ENCODE results near the gene FNIP1.
"Not testable (repeated sequence)": the region's sequence is repeated elsewhere in the genome, so short reads cannot be mapped to it uniquely, and the experiment has no call there.

Gene FNIP1

DNA sequence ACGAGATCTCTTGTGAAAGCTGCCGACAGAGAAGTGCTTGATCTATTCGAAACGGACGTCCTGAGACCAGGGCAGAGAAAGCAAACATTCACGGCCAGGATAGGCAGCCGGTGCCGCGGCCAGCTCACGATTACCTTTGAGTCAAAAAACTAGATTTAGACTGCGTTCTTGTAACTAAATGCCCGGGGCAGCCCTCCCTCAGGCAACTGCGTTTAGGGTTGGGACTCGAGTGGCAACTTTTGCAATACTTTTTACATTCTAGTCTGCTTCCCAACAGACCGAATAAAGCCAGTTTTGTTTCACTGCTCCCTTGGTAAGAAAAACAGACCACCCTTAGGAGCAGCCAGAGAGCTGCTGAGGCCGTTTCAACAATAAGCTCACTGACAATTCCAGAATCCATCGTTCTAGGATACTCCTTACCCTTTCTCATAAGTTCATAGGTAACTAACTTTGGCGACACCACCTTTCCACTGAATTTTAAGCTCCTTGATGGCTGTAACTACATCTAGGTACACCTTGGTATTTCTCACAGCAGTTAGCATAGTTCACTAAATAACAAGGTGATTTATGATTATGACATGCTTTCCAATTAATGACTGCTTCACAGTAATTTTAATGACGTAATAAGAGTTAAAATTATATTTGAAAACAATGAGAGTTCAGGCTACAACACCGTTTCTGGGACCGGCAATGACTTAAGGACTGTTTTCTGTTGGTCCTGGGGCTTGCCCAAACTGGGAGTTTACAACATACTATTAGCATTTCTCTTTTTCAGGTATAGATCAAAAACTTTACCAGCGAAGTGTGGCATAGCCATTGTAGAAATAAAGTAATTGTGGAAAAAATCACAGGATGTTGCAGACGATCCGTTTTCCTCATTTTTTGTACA lies 160.9 kb downstream of the FNIP1 start:
- DNase-seq (ENCODE audit: low spot score), result peak; percentile 56

DNA sequence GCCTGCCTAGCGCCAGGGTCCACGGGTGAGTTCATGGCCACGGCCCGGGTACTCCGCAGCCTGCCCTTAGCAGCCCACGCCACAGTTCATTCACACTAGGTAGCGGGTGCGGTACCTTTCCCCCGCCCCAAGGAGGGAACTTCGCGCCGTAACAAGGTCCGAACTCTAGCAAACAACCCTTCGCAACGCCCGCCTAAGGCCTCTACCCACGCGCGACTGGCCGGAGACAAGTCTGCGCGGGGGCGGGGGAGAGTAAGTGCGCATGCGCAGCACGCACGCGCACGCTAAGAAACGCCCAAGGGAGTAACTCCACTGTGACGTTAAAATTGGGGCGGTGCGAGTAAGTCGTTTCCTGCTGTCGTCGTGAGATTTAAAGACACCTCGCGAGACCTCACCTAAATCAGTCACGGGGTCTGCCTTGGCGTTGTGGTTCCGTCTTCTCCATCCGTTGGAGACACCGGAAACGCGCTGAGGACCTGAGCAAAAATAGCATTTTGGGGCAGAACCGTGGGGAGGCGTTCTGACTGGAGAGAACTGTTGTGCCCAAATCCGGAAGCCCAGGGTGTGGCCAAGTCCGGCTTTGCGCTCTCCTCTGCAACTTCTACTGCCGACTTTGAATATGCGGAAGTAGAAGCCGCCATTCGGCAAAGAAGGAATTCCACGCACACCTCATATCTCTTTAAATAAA lies 161.7 kb downstream of the FNIP1 start, which contains the start of gene RAPGEF6:
RAPGEF6 (minus strand) TSS at position 234 of the 688 bp plus-strand sequence; CDS start at position 35, 199 bp downstream.
- DNase-seq (ENCODE audit: low spot score), result peak; percentile 100

DNA sequence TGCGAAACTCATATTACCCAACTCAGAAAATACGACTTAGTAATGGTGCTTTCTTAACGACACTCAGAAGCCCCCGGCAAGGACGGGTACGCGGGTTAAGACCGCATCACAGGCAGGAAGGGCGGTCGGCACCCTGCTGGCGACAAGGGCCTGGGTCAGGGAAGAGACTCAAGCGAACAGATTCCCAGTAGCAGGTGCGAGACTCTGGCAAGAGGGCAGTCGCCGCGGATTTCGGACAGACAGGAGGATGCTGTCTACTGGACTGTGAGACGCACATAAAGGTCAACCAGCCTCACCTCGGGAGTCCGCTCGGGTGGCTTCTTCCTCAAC lies 162.2 kb downstream of the FNIP1 start:
- DNase-seq (ENCODE audit: low spot score), result peak; percentile 75

DNA sequence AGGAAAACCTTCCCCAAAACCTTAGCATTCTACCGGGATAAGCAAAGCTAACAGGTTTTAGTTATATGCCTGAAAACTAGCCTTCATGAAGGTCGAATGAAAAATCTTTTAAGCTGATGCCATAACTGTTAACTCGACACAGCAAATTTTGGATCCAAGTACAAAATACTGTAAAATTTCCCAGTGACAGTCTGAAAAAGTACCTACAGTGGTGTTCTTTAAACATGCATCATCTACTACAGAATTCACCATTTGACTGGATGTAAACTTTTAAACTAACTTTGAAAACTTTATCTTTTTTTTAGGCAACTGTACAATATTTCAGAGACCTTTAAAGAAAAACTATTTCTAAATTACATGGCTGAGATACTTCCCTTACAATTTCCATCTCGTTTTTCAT lies 162.6 kb downstream of the FNIP1 start:
- DNase-seq (ENCODE audit: low spot score), result no peak

DNA sequence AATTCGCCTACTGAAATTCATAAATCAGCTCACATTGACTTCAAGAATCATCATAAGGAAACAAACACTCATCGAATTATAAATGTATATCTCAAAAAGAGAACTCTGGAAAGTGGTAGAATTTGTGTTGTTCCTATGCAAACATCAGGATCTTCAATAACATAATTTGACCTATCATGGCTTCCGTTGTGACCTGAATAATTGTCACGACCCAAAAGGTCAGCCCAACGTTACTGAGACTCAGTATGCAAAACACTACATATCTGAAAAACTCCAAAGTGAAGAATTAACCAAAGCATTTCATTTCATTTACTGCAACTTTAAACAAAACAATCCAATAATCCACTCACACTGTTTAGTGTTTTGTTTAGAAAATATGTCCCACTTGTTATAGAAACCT lies 163.0 kb downstream of the FNIP1 start:
- no peak for DNase-seq (ENCODE audit: low spot score)

DNA sequence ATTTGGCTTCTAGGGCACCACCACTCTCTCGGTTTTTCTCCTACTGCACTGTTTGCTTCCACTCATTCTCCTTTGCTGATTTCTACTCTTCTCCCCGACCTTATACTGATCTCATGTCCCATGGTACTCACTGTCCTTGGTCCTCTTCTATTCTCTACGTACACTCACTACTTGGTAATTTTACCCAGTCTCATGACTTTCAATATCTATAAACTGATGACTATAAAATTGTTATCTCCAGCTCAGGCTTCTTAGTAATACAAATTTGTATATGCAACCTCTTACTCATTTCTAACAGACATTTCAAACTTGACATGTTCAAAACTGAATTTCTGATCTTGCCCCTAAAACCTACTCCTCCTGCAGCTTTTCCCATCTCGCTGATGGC lies 165.9 kb downstream of the FNIP1 start:
- DNase-seq (ENCODE audit: low spot score), result no peak

DNA sequence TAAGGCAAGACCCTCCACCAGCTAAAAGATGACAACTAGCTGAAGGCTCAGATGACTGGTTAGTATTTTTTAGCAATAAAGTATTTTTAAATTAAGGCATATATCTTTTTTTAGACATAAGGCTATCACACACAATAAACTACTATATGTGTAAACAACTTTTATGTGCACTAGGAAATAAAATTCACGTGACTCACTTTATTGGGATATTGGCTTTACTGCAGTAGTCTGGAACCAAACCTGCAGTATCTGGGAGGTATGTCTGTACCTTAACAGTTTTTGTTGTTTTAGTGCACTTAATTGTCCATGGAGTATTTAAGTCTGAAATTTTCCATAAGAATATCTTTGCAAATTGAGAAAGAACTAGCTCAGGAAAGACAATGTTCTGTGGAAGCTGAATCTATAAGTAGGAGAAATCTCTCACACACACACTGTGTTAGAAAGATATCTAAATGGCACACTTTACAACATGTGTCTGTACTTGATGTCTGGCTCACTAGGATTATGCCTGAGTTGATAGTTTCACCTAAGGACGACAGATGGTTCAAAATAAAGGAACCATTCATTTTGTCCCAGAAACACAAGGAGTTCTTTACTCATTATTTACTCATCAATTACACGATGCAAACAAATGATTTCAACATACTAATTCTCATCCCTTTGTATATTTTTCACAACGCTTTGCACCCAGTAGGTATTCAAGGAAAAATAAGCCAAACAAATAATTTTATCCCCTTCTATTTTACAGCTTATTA lies 166.4 kb downstream of the FNIP1 start:
- DNase-seq (ENCODE audit: low spot score), result no peak

DNA sequence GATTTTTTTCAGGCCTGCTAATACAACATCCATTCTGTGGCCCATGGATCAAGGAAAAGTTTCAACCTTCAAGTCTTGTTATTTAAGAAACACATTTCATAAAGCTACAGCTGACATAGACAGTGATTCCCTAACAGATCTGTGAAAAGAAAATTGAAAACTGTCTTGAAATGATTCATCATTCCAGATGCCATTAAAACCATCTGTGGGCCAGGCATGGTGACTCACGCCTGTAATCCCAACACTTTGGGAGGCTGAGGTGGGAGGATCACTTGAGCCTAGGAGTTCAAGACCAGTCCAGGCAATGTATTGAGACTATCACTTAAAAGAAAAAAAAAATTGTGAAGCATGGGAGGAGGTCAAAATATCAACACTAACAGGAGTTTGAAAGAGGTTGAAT lies 167.8 kb downstream of the FNIP1 start:
- DNase-seq (ENCODE audit: low spot score), result no peak

DNA sequence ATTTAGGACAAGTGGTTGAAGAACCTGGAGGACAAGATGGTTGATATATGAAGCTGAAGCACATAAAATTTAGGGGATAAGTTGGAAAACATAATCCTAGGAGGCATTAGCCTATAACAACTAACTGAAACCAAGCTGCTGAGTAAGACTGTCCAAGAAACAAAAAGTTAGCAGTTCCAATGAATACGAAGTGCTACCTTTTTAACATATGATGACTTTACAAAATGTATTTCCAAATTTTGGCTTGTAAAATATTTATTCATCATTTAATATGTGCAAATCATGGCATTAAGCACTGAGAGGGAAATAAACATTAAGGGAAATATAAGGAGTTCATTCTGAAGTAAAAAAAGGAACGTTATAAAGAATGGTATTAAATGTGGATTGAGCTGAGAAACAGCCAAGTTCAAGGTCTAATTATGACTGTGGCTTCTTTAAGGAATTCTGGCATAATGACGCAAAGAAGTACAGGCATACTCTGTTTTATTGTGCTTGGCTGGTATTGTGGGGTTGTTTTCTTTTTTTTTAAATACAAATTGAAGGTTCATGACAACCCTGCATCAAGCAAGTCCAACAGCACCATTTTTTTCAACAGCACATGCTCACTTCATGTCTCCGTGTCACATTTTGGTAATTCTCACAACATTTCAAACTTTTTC lies 169.5 kb downstream of the FNIP1 start:
- DNase-seq (ENCODE audit: low spot score), result no peak

DNA sequence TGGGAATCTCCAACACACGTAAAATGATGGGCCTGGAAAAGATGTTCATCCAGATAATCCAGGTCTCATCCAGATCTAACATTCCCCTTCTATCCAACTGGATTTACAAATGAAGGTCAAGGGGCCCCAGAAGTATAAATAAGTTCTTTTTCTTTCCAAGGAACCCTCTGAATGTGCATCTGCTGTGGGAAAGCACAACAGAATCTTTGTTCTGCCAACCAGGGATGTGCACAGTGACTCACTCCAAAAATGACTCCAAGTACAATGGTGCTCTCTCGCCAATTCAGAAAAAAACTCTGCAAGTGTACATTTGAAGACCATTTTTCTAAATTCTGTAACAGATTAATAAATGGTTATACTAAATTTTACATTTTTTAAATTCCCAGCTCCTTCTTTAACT lies 174.2 kb downstream of the FNIP1 start:
- no peak for DNase-seq (ENCODE audit: low spot score)

DNA sequence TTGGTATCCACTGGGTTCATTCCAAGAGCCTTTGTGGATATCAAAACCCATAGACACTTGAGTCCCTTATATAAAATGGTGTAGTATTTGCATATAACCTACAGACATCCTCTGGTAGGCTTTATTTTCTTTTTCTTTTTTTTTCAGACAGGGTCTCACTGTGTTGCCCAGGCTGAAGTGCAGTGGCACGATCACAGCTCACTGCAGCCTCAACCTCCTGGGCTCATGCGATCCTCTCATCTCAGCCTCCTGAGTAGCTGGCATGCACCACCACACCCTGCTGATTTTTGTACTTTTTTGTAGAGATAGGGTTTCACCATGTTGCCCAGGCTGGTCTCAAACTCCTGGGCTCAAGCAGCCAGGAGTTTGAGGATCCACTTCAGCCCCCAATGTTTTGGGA lies 175.7 kb downstream of the FNIP1 start:
- DNase-seq (ENCODE audit: low spot score), result not testable (repeated sequence)

DNA sequence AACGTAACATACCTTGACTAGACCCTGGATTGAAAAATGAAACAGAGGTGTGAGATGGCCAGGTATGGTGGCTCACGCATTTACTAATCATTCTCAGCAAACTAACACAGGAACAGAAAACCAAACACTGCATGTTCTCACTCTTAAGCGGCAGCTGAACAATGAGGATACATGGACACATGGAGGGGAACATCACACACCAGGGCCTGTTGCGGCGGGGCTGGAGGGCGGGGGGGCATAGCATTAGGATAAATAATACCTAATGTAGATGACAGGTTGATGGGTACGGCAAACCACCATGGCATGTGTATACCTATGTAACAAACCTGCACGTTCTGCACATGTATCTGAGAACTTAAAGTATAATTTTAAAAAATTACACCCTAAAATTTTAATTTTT lies 177.7 kb downstream of the FNIP1 start:
- no peak for DNase-seq (ENCODE audit: low spot score)

DNA sequence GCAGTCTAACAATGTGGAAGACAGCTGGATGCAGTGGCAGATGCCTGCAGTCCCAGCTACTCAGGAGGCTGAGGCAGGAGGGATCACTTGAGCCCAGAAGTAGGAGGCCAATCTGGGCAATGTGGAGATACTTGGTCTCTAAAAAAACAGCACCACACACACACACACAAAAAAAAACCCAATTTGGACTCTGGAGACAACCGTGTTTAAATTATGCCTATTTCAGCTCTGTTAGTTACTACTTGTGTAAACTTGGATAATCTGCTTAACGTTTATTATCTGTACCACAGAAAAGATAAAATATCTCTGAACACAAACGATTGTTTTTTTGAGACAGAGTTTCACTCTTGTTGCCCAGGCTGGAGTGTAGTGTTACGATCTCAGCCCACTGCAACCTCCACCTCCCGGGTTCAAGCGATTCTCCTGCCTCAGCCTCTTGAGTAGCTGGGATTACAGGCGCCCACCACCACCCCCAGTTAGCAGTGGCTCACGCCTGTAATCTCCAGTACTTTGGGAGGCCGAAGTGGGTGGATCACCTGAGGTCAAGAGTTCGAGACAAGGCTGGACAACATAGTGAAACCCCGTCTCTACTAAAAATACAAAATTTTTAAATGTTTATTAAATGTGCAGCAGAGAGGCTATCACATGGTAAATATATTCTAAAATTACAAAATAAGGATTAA lies 179.5 kb downstream of the FNIP1 start:
- DNase-seq (ENCODE audit: low spot score), result no peak

DNA sequence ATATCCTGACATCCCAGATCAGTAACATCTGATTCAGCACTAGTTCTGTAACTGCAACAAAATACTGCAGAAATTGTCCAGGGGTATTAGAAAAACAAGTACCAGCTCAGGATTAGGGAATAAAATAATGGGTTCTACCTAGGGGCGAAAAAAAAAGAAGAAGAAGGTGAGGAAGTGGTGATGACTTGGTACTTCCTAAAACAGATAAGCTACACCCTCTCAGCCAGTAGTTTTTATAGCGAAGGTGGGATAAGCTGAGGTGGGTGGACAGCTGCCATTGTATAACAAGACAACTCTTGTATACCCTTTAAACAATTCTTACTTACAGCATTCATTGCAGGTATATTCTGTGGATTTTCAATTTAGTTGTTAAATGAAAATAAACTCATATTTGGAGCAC lies 180.9 kb downstream of the FNIP1 start:
- no peak for DNase-seq (ENCODE audit: low spot score)

DNA sequence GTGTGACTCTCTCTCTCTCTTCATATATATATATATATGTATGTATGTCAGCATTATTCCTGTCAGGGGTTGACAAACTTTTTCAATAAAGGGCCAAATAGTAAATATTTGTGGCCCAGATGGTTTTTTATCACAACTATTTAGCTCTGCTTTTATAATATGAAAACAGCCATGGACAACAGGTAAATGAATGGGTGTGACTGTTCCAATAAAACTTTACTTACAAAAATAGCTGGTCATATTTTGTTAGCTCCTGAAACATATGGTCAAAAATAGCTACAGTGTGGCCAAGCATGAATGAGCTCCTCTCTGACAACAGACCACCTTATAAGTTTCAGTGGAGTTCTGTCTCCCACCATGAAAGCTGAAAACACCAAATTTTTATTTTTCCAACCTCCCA lies 183.4 kb downstream of the FNIP1 start:
- DNase-seq (ENCODE audit: low spot score), result no peak

DNA sequence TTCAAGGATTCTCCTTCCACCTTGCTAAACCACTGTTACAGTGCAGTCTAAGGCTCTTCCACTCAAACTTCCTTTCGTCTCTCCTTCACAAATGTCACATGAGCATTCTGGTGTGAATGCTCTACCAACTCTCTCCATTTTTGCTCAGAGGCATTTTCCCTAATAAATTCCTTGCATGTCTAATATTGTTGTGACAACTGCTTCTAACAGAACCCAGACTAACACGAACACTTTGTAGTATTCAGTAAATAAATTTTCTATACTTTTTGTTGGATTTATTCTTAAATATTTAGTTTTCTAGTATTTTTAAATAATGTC lies 185.8 kb downstream of the FNIP1 start:
- no peak for DNase-seq (ENCODE audit: low spot score)

DNA sequence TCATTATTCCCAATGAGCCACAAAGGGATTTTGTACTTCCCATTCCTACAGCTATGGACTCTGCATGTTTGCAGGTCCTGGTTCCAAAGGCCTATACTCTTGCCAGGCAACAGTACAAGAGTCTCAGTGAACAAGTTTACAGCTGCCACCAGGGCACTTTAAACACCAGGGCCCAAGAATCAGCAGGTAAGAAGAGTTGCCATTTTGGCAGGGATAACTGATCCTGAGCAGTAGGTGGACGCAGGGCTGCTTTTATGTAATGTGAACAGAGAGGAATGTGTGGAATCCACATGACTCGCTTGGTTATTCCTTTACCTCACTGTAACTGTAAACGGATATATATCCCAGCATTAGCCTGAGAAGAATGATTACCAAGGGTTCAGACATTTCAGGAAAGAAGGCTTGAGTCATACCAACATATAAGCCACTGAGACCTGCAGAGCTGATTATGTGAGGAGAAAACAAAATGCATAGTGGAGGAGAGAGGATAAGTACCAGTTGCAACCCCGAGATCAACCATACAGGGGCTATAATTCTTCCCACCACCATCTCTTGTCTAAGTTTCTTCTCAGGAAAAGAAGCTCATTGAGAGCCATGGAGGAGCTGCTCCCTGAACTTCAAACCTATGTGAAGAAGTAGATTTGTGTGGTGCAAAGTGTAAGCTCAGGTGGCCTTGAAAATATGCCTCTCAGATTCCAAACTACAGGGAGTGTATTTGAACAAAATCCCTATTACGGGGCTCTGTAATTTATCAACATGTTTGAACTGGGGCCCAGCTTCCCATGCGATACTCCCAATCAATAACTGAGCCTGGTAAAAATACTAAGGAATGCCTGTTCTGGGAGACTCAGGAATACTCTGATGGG lies 186.4 kb downstream of the FNIP1 start:
- peak; percentile 61 for DNase-seq (ENCODE audit: low spot score)

DNA sequence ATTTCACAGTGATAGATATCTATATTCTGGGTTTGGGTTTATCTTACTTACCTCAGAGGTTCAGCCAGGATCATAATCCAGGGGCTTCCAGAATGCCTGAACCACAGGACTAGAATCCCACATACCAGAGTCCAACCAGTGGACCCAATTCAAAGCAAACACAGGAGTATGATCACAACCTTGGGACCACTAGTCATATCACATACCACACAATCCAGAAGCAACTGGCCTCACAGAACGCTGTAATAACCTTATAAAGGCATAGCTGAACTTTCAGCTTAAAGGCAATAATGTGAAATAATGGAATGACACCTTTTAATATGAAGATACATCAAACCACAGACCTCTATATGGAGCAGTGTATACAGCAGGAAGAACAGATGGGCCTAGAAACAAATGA lies 187.0 kb downstream of the FNIP1 start:
- no peak for DNase-seq (ENCODE audit: low spot score)

DNA sequence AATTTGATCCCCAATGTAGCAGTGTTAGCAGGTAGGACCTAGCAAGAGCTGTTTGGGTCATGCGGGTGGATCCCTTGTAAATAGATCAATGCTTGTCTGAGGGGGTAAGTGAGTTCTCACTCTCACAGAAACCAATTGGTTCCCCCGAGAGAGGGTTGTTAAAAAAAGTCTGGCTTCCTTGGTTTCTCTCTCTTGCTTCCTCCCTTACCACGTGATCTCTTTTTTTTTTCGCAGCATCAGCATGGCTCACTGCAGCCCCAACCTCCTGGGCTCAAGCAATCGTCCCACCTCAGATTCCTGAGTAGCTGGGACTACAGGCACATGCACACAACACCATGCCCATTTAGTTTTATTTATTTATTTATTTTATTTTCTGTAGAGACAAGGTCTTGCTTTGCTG lies 188.2 kb downstream of the FNIP1 start:
- DNase-seq (ENCODE audit: low spot score), result no peak

DNA sequence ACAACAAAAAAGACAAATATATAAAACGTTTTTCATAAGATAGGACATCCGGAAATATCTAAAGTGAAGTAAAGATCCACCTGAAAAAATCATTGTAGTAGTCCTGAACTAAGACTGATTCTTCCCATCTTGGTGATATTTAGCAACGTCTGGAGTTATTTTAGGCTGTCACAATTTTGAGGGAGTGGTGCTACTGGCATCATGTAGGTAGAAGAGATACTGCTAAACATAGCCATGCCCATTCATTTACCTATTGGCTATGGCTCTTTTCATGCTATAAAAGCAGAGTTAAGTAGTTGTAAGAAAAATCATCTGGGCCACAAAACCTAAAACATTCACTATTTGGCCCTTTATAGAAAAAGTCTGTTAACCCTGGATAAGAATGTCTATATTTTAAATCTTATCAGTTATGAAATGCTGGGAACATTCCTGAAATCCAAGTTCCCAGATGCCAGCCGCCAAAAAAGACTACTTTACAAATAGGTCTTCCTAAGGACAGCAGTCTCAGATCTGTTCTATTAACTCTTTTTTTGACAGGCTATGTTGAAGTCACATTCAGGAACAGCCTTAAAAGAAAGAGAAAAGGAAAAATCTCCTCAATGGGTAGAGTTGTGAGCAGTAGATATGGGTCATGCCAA lies 188.8 kb downstream of the FNIP1 start:
- no peak for DNase-seq (ENCODE audit: low spot score)
